HepG2 (cell line): ENCODE data around the gene STK10. TPM values are rescaled to one million over a fixed set of nuclear protein-coding genes. Genes with fewer than 3 reads are reported as not detected.

Experiments
- HES4 ChIP-seq: sonication (generic); formaldehyde crosslinking; IDR thresholded peaks from 2 replicates; pipeline ENCODE4 v1.9.0; 2021; ENCODE audit warnings: mild to moderate bottlenecking, missing genetic modification reagents, borderline replicate concordance
- HOXA3 ChIP-seq: sonication (generic); formaldehyde crosslinking; IDR thresholded peaks from 2 replicates; pipeline ENCODE4 v1.5.0; 2020; ENCODE audit warnings: missing genetic modification reagents
- JUNB ChIP-seq: sonication (generic); formaldehyde crosslinking; IDR thresholded peaks from 2 replicates; pipeline ENCODE4 v1.8.0; 2022; ENCODE audit warnings: missing genetic modification reagents, mild to moderate bottlenecking, borderline replicate concordance
- MYC ChIP-seq: sonication (generic); formaldehyde crosslinking; IDR thresholded peaks from 2 replicates; pipeline ENCODE4 v1.9.0; 2021; ENCODE audit warnings: missing genetic modification reagents, borderline replicate concordance
- RCOR2 ChIP-seq: IDR thresholded peaks from 2 replicates; pipeline ENCODE4 v1.6.1; 2016; ENCODE audit warnings: missing biosample characterization, missing genetic modification reagents
- SMARCC2 ChIP-seq: fragments of 450-650 bp; IDR thresholded peaks from 2 replicates; pipeline ENCODE4 v1.6.1; 2017; ENCODE audit warnings: antibody characterized with exemption, mild to moderate bottlenecking
- STAG1 ChIP-seq: sonication (generic); formaldehyde crosslinking; IDR thresholded peaks from 2 replicates; pipeline ENCODE4 v1.4.0; 2020; ENCODE audit warnings: missing genetic modification reagents
- SYNCRIP ChIP-seq: fragments of 200-400 bp; formaldehyde crosslinking; IDR thresholded peaks from 2 replicates; pipeline ENCODE4 v1.6.1; 2018; ENCODE audit warnings: mild to moderate bottlenecking, low read depth, low read length; ENCODE audit not compliant: insufficient read depth
- TEAD2 ChIP-seq: sonication (generic); formaldehyde crosslinking; IDR thresholded peaks from 2 replicates; pipeline ENCODE4 v1.9.0; 2021; ENCODE audit warnings: missing genetic modification reagents
- ZNF34 ChIP-seq: sonication (generic); formaldehyde crosslinking; IDR thresholded peaks from 2 replicates; pipeline ENCODE4 v1.4.0; 2020; ENCODE audit warnings: mild to moderate bottlenecking, missing genetic modification reagents, borderline replicate concordance
- ZNF639 ChIP-seq: conservative IDR thresholded peaks from 2 replicates; pipeline ENCODE4 v1.6.1; 2018; ENCODE audit warnings: missing genetic modification reagents
- ZNF709 ChIP-seq: sonication (generic); formaldehyde crosslinking; IDR thresholded peaks from 2 replicates; pipeline ENCODE4 v1.5.0; 2020; ENCODE audit warnings: mild to moderate bottlenecking, missing genetic modification reagents
- ZNF720 ChIP-seq: sonication (generic); formaldehyde crosslinking; IDR thresholded peaks from 2 replicates; pipeline ENCODE4 v1.4.0; 2020; ENCODE audit warnings: missing genetic modification reagents
- polyA plus RNA-seq, 8 experiments: library from polyadenylated mRNA; depleted of rRNA in 3 of 8; stranded (reverse) in 7 of 8; unstranded in 1 of 8; fragments of >200 nt; fragmentation: Illumina TruSeq in 4 of 8; extraction: Trizol in 4 of 8; gene quantifications; 2 replicates each; pipeline versions ENCODE4 v1.2.1 to v1.2.3, GENCODE V29; 2011 to 2016; ENCODE audit warnings: low read depth in 4 of 8, missing spikeins in 1 of 8, mixed read lengths in 1 of 8; ENCODE audit not compliant: insufficient read depth in 1 of 8
- total RNA-seq, 5 experiments: library from RNA; depleted of rRNA; stranded (reverse); fragments of >200 nt; fragmentation: Illumina TruSeq; extraction: Trizol; gene quantifications; 2 replicates each; pipeline ENCODE4 v1.2.3, GENCODE V29; 2016; ENCODE audit warnings: low read depth in 1 of 5
- TF ChIP-seq, protein P1 (sequence below): sonication (generic); formaldehyde crosslinking; IDR thresholded peaks from 2 replicates; pipeline ENCODE4 v1.8.0; 2022; ENCODE audit warnings: mild to moderate bottlenecking, missing genetic modification reagents, moderate library complexity
- TF ChIP-seq, protein P2 (sequence below): sonication (generic); formaldehyde crosslinking; IDR thresholded peaks from 2 replicates; pipeline ENCODE4 v1.4.0; 2020; ENCODE audit warnings: missing genetic modification reagents
- TF ChIP-seq, protein P3 (sequence below): sonication (generic); formaldehyde crosslinking; IDR thresholded peaks from 2 replicates; pipeline ENCODE4 v1.5.0; 2020; ENCODE audit warnings: missing genetic modification reagents, mild to moderate bottlenecking, borderline replicate concordance

STK10 gene
- total and polyA plus RNA-seq, 2 of the 13 experiments (the other 11 are each of a cell fraction or from before 2014, with no cell fraction given), result 7.0 to 7.2 TPM

- TF ChIP-seq SYNCRIP, result no peak
- no peak; the same call in 1 of the 2 replicates for TF ChIP-seq HES4
- TF ChIP-seq TEAD2 (CRISPR knock-in tag), result no peak
- TF ChIP-seq SMARCC2, result no peak
- TF ChIP-seq ZNF709, result no peak
- TF ChIP-seq STAG1 (CRISPR knock-in tag), result no peak
- TF ChIP-seq MYC (CRISPR knock-in tag), result peak; percentile 26; the same call in 1 of the 2 replicates
- TF ChIP-seq ZNF34 (CRISPR knock-in tag), result no peak
- TF ChIP-seq, protein P1, sequence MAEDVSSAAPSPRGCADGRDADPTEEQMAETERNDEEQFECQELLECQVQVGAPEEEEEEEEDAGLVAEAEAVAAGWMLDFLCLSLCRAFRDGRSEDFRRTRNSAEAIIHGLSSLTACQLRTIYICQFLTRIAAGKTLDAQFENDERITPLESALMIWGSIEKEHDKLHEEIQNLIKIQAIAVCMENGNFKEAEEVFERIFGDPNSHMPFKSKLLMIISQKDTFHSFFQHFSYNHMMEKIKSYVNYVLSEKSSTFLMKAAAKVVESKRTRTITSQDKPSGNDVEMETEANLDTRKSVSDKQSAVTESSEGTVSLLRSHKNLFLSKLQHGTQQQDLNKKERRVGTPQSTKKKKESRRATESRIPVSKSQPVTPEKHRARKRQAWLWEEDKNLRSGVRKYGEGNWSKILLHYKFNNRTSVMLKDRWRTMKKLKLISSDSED (CRISPR knock-in tag), result no peak
- TF ChIP-seq HOXA3, result no peak
- TF ChIP-seq RCOR2 (CRISPR knock-in tag), result no peak
- no peak for TF ChIP-seq JUNB (CRISPR knock-in tag)
- TF ChIP-seq ZNF639 (CRISPR knock-in tag), result no peak
- TF ChIP-seq ZNF720 (CRISPR knock-in tag), result no peak
- TF ChIP-seq, protein P2, sequence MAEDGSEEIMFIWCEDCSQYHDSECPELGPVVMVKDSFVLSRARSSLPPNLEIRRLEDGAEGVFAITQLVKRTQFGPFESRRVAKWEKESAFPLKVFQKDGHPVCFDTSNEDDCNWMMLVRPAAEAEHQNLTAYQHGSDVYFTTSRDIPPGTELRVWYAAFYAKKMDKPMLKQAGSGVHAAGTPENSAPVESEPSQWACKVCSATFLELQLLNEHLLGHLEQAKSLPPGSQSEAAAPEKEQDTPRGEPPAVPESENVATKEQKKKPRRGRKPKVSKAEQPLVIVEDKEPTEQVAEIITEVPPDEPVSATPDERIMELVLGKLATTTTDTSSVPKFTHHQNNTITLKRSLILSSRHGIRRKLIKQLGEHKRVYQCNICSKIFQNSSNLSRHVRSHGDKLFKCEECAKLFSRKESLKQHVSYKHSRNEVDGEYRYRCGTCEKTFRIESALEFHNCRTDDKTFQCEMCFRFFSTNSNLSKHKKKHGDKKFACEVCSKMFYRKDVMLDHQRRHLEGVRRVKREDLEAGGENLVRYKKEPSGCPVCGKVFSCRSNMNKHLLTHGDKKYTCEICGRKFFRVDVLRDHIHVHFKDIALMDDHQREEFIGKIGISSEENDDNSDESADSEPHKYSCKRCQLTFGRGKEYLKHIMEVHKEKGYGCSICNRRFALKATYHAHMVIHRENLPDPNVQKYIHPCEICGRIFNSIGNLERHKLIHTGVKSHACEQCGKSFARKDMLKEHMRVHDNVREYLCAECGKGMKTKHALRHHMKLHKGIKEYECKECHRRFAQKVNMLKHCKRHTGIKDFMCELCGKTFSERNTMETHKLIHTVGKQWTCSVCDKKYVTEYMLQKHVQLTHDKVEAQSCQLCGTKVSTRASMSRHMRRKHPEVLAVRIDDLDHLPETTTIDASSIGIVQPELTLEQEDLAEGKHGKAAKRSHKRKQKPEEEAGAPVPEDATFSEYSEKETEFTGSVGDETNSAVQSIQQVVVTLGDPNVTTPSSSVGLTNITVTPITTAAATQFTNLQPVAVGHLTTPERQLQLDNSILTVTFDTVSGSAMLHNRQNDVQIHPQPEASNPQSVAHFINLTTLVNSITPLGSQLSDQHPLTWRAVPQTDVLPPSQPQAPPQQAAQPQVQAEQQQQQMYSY, result no peak
- TF ChIP-seq, protein P3, sequence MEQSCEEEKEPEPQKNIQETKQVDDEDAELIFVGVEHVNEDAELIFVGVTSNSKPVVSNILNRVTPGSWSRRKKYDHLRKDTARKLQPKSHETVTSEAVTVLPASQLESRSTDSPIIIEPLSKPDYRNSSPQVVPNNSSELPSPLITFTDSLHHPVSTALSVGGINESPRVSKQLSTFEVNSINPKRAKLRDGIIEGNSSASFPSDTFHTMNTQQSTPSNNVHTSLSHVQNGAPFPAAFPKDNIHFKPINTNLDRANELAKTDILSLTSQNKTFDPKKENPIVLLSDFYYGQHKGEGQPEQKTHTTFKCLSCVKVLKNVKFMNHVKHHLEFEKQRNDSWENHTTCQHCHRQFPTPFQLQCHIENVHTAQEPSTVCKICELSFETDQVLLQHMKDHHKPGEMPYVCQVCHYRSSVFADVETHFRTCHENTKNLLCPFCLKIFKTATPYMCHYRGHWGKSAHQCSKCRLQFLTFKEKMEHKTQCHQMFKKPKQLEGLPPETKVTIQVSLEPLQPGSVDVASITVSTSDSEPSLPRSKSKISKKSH (CRISPR knock-in tag), result 0 out of 2 replicates have a peak, but pooled peaks have one; percentile 60
Observed at GRCh38 chr5:172187118-172188032, 649 bp downstream of the STK10 start (continued).
